GM18951 (cell line): ENCODE measurements around the gene KIF26B.

Experiments used
- POLR2A ChIP-seq: IDR thresholded peaks from 4 replicates; pipeline ENCODE4 v1.6.1; 2011; ENCODE audit warnings: mild to moderate bottlenecking; ENCODE audit not compliant: insufficient read length, insufficient read depth; ENCODE audit errors: extremely low read depth
- in situ Hi-C: fragments of 300-500 bp; cut with MboI; formaldehyde crosslinking; loops from one replicate; pipeline ENCODE4 v1.12.0; 2022; ENCODE audit warnings: low sequenced_read_pairs, mixed read lengths, inconsistent platforms; ENCODE audit not compliant: unreplicated experiment

Gene KIF26B

DNA sequence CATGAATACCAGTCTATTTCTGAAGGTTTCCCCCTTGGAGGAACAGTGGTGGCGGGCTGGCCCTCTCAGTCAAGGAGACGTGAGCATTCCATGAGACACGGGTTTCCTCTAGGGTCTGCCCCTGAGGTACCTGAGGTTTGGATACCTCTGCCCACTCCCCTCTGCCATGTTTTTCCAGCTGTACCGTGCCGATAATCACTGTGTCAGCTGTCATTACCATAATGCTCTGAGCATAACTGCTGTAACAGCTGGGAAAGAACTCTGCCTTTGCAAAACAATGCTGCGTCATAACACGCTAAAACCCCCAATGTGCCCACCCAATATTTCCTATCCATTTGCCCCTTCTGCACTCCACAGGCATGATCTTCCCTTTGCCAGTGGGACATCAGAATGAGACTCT lies 425.1 kb downstream of the KIF26B start:
- TF ChIP-seq POLR2A = no peak
- in situ Hi-C loops = no loop called here

DNA sequence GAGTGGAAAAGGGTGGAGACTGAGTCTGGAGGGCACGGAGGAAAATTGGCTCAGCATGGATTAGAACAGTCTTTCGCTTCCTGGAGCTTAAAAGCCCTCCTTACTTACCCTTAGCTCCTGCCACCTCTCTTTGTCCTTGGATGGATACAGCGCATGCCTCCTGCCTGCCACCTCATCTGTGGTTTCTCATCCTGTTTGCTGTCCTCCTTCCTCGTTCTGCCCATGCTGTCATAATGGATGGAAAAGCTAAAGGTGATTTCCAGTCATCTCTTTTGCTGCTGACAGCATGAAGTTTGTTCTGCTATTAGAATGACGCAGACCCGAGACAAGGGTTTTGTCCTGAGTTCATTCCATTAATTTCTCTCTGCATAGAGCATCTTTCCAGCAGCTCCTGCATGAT lies 425.9 kb downstream of the KIF26B start:
- no peak for TF ChIP-seq POLR2A
- in situ Hi-C loops = no loop called here

DNA sequence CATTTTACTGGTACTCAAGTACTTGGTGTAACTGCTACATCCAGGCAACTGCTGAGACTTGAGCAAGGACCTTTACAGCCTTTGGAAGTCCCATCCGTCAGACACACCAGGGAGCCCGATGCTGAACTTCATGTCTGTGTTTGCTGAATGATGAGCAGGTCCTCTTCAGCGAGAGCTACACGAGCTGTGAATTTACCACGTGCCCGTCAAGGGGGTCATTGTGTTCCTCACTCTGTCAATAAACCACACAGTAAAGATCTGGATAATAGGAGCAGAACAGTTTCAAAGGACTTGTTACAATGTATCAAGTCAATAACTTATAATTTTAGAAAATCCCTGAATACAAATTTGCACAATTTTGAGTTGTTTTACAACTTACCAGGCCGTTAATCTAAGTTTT lies 427.2 kb downstream of the KIF26B start:
- no peak for TF ChIP-seq POLR2A

DNA sequence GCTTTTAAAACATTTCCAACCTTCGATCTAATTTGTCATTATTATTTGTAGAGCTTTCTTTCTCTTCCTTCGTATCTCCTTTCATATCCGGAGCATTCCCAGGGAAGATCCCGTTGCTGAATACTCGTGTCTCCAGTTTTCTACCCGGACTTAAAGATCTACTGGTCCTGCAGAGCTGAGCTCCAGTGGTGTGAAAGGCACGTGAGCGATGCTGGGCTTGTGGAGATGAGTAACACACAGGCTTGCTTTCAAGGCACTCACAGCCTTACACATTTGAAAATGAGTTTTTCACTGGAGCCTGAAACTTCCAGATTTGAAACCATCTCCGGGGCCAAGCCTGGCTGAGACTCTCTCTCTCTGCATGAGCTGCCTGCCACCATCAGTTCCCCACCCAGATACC lies 428.3 kb downstream of the KIF26B start:
- no peak for TF ChIP-seq POLR2A

More for the DNA sequence above, 427.2 kb downstream of the KIF26B start:
- in situ Hi-C loops = no loop called here

DNA sequence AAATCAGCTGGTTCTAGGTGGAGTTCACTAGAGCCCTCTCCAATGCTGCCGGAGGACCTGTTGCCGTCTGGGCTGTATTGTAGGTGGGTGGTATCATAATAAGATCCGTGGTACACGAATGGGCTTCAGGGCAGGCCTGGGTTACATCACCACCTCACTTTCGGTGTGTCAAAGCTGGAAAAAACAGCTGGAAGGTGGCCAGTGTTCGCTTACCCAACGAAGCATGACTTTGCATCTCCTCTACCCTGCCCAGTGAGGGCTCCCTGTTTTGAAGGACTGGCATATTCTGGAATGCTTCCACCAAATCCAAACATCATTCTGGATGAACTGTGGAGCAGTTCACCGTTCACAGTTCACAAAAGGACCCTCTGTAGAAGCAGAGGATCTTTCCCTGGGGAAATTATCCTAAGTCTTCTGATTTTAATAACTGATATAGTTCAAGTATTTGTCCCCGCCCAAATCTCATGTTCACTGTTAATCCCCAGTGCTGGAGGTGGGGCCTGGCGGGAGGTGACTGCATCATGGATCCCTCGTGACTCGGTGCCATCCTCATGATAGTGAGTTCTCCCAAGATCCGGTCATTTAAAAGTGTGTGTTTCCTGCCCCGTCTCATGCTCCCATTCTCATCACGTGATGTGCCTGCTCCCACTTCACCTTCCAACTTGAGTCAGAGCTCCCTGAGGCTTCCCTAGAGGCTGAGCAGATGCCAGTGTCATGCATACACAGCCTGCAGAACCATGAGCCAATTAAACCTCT lies 429.0 kb downstream of the KIF26B start:
- TF ChIP-seq POLR2A = no peak
- in situ Hi-C loops = no loop called here

More for the DNA sequence above, 428.3 kb downstream of the KIF26B start:
- in situ Hi-C loops = no loop called here

DNA sequence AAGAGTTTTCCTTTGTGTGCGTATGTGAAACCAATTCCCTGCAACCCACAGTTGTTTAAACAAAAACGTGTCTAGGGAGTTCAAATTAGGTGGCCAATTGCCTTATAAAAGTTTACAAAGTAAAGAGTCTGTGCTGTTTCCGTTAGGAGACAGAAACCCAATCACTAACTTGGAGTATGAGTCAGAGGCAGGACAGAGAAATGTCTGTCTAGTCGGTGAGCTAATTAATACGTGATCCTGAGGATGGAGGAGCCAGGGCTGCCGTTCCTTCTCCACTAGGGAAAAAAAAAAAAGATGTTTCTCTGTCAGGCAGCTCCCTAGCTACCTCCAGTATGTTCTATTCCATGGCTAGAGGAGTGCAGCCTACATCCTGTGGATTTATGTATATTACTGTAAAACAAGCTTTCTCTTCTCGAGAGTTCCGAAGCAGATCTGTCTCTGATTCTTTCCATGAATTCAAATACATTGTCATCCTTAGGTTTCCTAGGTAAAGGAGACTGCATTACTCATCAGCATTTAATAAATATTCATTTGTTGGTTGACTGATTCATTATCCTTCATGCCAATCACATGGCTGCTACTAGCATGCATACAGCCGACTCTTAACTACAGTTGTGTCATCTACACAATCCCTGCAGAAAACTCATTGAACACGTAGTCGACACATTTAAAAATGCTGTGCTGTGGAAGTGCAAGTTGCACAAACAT lies 430.6 kb downstream of the KIF26B start:
- in situ Hi-C loops = no loop called here
- no peak for TF ChIP-seq POLR2A

DNA sequence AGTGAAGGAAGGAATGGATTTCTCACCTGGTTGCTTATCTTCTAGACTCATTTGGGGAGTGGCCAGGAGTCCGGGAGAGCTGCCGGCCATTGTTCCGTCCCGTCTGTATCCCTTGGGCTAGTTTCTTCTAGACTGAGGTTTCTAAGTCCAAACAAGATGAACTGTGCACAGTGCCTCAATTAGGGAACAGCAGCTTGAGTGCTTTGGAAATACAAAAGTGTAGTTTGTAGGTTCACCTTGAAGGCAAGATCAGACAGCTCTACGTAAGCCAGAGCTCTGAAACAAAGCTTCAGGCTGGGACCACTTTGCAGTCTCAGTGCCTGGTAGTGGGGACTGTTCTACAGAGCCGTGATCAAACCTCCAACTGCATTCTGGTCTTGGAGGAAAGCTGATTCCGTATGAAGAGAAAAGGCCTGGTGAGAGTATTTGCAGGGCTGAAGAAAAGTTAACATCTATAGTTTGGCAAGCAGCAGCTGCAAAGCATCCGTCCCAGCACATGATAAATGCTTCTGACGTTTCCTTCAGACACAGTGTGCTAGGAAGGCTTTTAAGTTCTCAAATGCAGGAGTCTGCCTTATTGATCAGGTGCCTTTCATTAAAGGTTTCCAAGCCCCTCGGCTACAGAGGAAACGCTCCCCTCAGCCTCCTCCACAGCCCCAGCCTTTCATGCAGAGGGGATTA lies 432.8 kb downstream of the KIF26B start:
- no peak for TF ChIP-seq POLR2A

DNA sequence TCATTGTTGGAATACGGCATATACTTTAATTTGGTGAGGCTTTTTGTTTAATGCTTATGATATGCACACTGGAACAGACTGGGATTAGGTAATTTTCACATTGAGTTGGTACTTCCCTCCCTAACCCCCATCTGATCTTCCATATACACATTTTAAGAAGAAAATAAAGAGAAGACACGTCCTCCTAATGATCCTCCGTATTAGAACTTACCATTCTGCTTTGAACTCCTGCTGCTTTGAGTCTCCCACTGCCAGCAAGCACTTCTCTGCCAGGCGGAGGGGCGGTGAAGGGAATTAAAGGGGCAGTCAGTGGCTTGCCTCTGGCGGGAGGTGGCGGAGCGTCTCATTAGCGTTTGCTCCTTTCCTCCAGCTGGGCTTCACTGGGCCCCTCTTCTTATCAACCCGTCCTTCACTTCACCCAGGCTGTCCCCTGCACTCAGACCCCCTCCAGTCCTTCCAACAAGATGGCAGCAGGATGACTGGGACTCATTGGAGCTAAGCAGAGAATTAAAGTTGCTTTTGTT lies 433.4 kb downstream of the KIF26B start:
- in situ Hi-C loops = no loop called here

More for the DNA sequence above, 432.8 kb downstream of the KIF26B start:
- in situ Hi-C loops = no loop called here

DNA sequence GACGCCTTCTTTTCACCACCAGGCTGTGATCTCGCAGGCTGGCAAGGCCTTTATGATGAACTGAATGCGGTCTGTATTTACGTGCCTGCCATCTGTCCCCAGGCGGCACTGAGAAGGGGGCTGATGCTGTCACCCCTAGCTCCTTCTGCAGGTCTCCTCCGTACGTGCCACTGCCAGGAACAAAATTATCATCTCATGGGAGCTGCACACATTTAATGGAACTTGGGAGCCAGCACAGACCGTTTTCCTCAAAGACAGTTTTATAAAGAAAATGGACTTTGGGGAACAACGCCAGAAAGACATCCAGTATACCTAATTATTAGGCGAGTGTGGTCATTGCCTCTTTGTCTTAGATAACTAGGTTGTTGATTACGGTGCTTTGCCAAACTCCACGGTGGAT lies 434.5 kb downstream of the KIF26B start:
- TF ChIP-seq POLR2A = no peak
- in situ Hi-C loops = no loop called here

More for the DNA sequence above, 433.4 kb downstream of the KIF26B start:
- no peak for TF ChIP-seq POLR2A

DNA sequence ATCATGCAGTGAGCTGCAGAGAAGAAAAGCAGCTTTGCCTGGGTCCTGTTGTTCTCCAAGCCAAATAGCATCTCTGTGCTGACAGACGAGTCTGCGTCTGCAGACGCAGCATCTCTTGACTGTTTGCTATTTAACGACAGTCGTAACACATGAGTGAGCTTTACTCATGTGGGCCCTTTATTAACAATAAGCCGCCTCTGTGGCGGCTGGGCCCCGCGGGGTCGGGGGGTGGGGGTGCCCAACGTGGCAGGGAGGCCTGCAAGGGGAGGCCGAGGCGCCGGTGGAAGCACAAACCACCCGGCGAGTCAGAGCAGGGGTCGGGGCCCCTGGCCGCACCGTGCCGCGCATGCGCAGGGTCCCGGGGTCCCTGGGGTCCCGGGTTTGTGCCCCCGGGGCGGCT lies 435.1 kb downstream of the KIF26B start:
- in situ Hi-C loops = no loop called here

DNA sequence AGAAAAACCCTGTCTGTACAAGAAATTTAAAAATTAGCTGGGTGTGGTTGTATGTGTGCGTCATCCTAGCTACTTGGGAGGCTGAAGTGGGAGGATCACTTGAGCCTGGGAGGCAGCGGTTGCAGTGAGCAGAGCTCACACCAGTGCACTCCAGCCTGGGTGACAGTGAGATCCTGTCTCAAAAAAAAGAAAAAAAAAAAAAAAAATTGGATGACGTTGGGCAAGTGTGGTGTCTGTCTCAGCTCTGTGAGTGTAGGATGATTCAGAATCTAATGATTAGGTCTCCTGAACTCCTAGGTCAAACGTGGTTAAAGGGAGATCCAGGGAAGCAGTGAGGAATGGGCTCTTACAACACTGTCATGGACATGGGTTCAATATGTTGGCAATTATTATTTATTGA lies 435.9 kb downstream of the KIF26B start:
- TF ChIP-seq POLR2A = no peak
- in situ Hi-C loops = no loop called here

More for the DNA sequence above, 435.1 kb downstream of the KIF26B start:
- no peak for TF ChIP-seq POLR2A

DNA sequence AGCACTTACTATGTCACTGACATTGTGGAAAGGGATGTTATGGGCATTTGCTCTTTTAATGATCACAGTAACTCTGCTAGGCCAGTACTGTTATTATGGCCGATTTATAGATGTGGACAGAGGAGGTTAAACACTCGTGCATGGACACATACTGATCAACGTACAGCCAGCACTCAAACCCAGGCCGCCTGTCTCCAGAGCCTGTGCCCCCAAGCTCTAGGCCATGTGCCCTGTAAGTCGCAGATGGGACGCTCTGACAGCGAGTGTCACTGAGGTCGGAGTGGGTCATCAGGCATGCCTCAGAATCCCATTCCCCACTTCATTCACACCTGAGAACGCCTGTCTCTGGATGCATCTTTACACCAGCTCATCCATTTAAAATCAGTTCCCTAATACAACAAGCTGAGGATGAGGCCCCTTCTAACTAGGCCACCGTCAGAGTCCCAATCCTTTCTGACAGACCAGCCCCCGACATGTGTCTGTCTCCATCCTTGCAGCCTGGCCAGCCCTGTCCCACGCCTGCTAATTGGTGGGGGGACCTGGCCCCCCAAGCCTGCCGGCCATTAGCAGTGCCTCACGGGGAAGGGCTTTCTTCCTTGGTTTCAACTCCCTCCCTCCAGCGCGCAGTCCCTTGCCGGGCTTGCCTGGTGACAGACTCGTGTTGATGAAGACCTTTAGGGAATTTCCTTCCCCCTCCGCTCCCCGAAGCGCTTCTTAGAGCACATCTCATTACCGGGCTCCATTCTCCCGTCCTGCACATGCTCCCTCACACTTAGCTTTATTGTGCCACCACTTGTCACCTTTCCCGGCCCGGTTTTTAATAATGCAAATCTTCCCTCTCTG lies 436.8 kb downstream of the KIF26B start:
- in situ Hi-C loops = no loop called here
- TF ChIP-seq POLR2A = no peak

DNA sequence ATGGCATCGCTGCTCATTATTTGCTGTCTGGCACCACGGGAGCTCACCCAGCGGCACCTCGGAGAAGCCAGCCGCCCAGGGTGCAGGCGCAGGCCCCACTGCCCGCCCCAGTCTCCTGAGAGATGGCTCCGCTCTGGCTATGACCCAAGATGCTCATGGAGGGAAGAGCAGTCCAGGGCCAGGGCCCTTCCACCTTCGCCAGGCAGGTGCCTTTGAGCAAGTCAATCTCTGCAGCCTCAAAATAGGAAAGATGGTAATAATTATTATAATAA lies 437.3 kb downstream of the KIF26B start:
- in situ Hi-C loops = no loop called here
- TF ChIP-seq POLR2A = no peak
